Measurements from ENCODE around the gene DPYSL3. TPM values are rescaled to one million over a fixed set of nuclear protein-coding genes. Genes with fewer than 3 reads are reported as not detected.

Gene DPYSL3
- total and polyA plus RNA-seq, 5 experiments from 2014 or later, result not detected

- Mint-ChIP-seq H3K27me3 (peaks cover 13 to 42% (median 15%) of the 10 kb centered on the region in 5 donors), H3K27ac (no peak overlapping the region), H3K4me3 (no peak overlapping the region), H3K36me3 (peaks cover 0 to 12% (median 0%) of the 10 kb centered on the region in 3 donors), H3K9me3 (peaks cover 0 to 9% (median 0%) of the 10 kb centered on the region in 9 donors), H3K4me1 (peaks cover 0 to 13% (median 0%) of the 10 kb centered on the region in 4 donors)
- ATAC-seq (no peak), DNase-seq (no peak)
- POLR2A ChIA-PET, result no interaction called here
These were observed 27.8 kb downstream of the DPYSL3 start for GRCh38 chr5:147481874-147482705.

DNA sequence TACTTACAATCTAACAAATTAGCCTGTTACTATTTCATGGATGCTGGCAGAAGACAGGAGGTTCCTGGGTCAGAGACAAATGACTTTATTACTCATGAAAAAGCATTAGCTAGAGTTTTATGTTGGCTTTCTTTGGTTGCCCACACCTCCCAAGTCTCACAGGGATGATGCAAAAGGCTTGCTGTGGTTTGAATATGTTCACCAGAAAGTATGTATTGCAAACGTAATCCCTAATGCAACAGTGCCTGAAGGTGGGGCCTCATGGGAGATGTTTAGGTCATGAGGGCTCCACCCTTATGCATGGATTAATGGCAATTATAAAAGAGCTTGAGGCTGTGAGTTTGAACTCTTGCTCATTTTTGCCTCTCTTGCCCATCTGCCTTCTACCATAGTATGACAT, 28.5 kb downstream of the DPYSL3 start:
- H3K4me3 Mint-ChIP-seq, result no peak overlapping the region
- peaks cover 0 to 13% (median 0%) of the 10 kb centered on the region in 4 donors for H3K4me1 Mint-ChIP-seq
- H3K27ac Mint-ChIP-seq, result no peak overlapping the region
- peaks cover 0 to 10% (median 0%) of the 10 kb centered on the region in 9 donors for H3K9me3 Mint-ChIP-seq
- ATAC-seq, result no peak
- no peak for DNase-seq
- H3K36me3 Mint-ChIP-seq, result peaks cover 0 to 12% (median 0%) of the 10 kb centered on the region in 3 donors
- peaks cover 14 to 43% (median 15%) of the 10 kb centered on the region in 5 donors for H3K27me3 Mint-ChIP-seq
- POLR2A ChIA-PET, result no interaction called here

DNA sequence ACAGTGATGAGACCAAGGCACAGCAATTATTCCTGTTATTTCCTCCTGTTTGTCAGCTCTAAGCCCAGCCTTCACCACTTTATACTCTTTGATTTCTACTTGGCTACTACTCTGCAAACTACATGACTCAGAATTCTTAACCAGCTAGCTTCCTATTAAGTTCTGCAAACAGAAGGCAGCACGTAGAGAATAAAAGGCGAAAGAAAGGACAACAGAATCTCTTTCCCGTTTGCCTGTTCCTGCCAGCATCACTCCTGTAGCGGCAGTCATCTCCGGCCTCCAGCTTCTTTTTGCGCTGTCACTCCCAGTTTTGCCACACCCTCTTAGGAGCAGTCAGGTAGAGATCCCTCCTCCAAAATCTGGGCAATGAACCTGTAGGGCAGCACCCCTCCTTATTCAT, 29.9 kb downstream of the DPYSL3 start:
- no peak for DNase-seq
- POLR2A ChIA-PET, result no interaction called here
- H3K4me1 Mint-ChIP-seq, result peaks cover 0 to 13% (median 0%) of the 10 kb centered on the region in 4 donors
- H3K27me3 Mint-ChIP-seq, result peaks cover 9 to 43% (median 13%) of the 10 kb centered on the region in 5 donors
- ATAC-seq, result no peak
- no peak overlapping the region for H3K27ac Mint-ChIP-seq
- H3K36me3 Mint-ChIP-seq, result peaks cover 0 to 6% (median 0%) of the 10 kb centered on the region in 3 donors
- H3K9me3 Mint-ChIP-seq, result peaks cover 0 to 4% (median 0%) of the 10 kb centered on the region in 9 donors
- no peak overlapping the region for H3K4me3 Mint-ChIP-seq

DNA sequence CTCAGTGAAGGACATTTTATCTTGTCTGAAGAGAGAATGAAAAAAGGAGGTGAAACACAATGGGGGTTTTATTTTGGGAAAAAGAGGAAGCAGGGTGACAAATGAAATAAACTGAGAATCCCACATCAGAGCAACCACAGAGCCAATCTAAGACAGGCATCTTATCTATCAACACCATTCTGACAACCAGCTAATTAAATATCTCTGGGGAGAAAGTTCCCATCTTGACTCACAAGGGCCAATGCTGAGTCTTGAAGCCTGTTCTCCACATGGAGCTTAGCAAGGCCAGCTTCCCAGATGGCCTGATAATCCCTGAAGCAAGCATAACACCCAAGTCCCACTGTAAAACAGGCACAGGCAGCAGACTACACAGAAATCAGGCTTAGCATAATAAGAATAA, 30.4 kb downstream of the DPYSL3 start:
- Mint-ChIP-seq H3K27me3 (peaks cover 9 to 43% (median 13%) of the 10 kb centered on the region in 5 donors), H3K4me1 (peaks cover 0 to 13% (median 0%) of the 10 kb centered on the region in 4 donors), H3K27ac (no peak overlapping the region), H3K9me3 (peaks cover 0 to 4% (median 0%) of the 10 kb centered on the region in 9 donors), H3K36me3 (peaks cover 0 to 6% (median 0%) of the 10 kb centered on the region in 3 donors), H3K4me3 (no peak overlapping the region)
- POLR2A ChIA-PET, result no interaction called here
- ATAC-seq (no peak), DNase-seq (no peak)

DNA sequence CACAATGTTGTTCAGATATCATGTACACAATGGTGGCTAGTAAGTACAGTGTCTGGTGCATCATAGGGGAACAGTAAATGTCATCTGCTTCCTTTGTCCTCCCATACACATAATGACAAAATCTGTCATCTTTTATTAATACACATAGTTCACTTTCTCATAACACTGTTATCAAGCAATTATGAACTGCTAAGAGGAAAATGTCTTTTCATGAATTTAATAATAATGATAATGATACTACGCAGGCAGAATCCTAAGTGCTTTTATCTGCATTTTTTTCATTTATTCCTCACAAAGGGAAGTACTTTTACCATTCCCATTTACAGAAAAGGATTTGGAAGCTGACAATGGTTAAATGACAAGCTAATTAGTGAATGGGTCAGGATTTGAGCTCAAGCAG, 35.7 kb downstream of the DPYSL3 start:
- H3K27me3 Mint-ChIP-seq, result peaks cover 9 to 36% (median 15%) of the 10 kb centered on the region in 5 donors
- ATAC-seq, result no peak
- H3K27ac Mint-ChIP-seq, result no peak overlapping the region
- H3K4me3 Mint-ChIP-seq, result no peak overlapping the region
- no peak for DNase-seq
- POLR2A ChIA-PET, result no interaction called here
- H3K9me3 Mint-ChIP-seq, result peaks cover 0 to 3% (median 0%) of the 10 kb centered on the region in 9 donors
- no peaks in the 10 kb centered on the region for H3K4me1 Mint-ChIP-seq
- no peaks in the 10 kb centered on the region for H3K36me3 Mint-ChIP-seq

- Mint-ChIP-seq H3K36me3 (no peaks in the 10 kb centered on the region), H3K27ac (no peak overlapping the region), H3K27me3 (peaks cover 7 to 23% (median 15%) of the 10 kb centered on the region in 5 donors), H3K9me3 (peaks cover 0 to 3% (median 0%) of the 10 kb centered on the region in 9 donors), H3K4me1 (no peaks in the 10 kb centered on the region), H3K4me3 (no peak overlapping the region)
- ATAC-seq (no peak), DNase-seq (no peak)
- POLR2A ChIA-PET, result no interaction called here
These were observed 37.0 kb downstream of the DPYSL3 start for GRCh38 chr5:147472664-147473475.

- Mint-ChIP-seq H3K27me3 (peaks cover 2 to 16% (median 9%) of the 10 kb centered on the region in 5 donors), H3K4me1 (no peaks in the 10 kb centered on the region), H3K4me3 (no peak overlapping the region), H3K36me3 (no peaks in the 10 kb centered on the region), H3K27ac (no peak overlapping the region), H3K9me3 (no peaks in the 10 kb centered on the region)
- no peak for DNase-seq
- no peak for ATAC-seq
- POLR2A ChIA-PET, result no interaction called here
These were observed 41.8 kb downstream of the DPYSL3 start for GRCh38 chr5:147467973-147468508.

DNA sequence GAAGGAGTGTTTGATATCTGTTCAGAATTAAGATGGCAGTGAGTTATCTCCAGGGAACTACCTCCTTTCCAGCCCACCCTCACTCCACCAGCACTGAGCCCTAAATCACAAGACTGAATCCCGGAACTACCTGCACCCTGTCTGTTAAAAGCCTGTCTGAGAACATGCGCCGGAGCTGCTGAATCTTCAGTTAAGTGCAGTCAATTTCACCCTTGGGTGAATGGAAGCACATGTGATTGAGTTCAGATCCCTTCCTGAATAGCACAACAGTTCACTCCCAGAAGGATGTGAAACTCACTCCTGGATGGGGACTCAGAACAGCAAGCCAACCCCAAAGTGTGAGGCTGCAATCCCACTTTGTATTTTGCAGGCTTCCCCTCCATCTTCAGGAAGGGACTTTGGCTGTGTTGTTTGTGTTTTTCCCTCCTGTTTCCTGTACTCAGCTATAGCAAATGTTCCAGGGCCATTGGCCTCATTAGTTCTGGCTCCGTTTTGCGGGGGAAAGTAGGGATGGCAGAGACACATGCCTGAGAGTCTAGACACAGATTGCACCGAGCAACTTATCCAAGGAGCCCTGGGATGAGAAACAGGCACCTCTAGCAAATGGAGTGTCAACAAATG, 43.4 kb downstream of the DPYSL3 start:
- no peak for ATAC-seq
- H3K27me3 Mint-ChIP-seq, result peaks cover 2 to 15% (median 9%) of the 10 kb centered on the region in 5 donors
- no peaks in the 10 kb centered on the region for H3K4me1 Mint-ChIP-seq
- H3K36me3 Mint-ChIP-seq, result no peaks in the 10 kb centered on the region
- no peak overlapping the region for H3K27ac Mint-ChIP-seq
- no peaks in the 10 kb centered on the region for H3K9me3 Mint-ChIP-seq
- POLR2A ChIA-PET, result no interaction called here
- no peak for DNase-seq
- no peak overlapping the region for H3K4me3 Mint-ChIP-seq

DNA sequence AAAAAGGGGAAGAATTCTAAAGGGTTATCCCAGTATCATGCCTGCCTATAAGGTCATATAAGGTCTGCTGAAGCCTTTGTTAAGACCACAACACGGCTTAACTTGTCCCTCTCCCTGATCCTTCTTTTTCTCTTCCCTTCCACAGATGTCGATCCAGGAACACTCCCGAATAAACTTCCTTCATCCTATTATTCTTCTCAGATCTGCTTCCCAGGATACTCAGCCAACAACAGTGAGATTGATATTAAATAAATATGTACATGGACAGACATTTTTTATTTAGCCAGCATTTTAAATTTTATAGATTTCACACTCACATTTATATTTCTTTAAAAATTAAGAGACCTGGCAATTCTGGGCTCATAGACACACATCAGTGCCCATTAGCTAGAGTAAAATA, 44.1 kb downstream of the DPYSL3 start:
- Mint-ChIP-seq H3K36me3 (no peaks in the 10 kb centered on the region), H3K4me3 (no peak overlapping the region), H3K9me3 (no peaks in the 10 kb centered on the region), H3K27me3 (peaks cover 2 to 16% (median 6%) of the 10 kb centered on the region in 5 donors), H3K27ac (no peak overlapping the region), H3K4me1 (no peaks in the 10 kb centered on the region)
- POLR2A ChIA-PET, result no interaction called here
- no peak for DNase-seq
- ATAC-seq, result no peak

DNA sequence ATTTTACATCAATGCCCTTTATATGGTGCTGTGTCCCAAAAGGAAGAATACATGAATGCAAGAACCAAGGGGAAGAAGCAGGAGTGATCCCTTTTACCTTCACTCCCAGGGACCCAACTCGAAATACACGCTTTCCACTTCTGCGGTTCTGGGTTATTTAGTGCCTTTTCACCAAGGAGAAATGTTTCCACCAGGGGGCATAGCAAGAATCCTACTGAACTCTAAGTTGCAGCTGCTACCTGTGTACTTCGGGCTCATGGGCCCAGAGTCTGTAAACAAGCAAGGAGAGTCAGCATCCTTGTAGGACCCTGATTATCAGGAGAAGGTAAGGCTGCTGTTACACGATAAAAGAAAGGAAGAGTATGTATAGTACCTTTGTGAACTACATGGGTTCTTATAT, 45.7 kb downstream of the DPYSL3 start:
- H3K36me3 Mint-ChIP-seq, result peaks cover 0 to 6% (median 0%) of the 10 kb centered on the region in 3 donors
- H3K27ac Mint-ChIP-seq, result no peak overlapping the region
- peaks cover 0 to 2% (median 0%) of the 10 kb centered on the region in 9 donors for H3K9me3 Mint-ChIP-seq
- POLR2A ChIA-PET, result no interaction called here
- H3K4me3 Mint-ChIP-seq, result no peak overlapping the region
- DNase-seq (no peak), ATAC-seq (no peak)
- H3K4me1 Mint-ChIP-seq, result no peaks in the 10 kb centered on the region
- peaks cover 3 to 20% (median 14%) of the 10 kb centered on the region in 5 donors for H3K27me3 Mint-ChIP-seq

GRCh38 chr5:147461915-147462314, 48.0 kb downstream of the DPYSL3 start:
- ATAC-seq (no peak), DNase-seq (no peak)
- no peaks in the 10 kb centered on the region for H3K4me1 Mint-ChIP-seq
- no peak overlapping the region for H3K4me3 Mint-ChIP-seq
- H3K27ac Mint-ChIP-seq, result no peak overlapping the region
- H3K27me3 Mint-ChIP-seq, result peaks cover 14 to 42% (median 28%) of the 10 kb centered on the region in 5 donors
- H3K36me3 Mint-ChIP-seq, result peaks cover 0 to 6% (median 0%) of the 10 kb centered on the region in 3 donors
- POLR2A ChIA-PET, result no interaction called here
- peaks cover 0 to 2% (median 0%) of the 10 kb centered on the region in 9 donors for H3K9me3 Mint-ChIP-seq

GRCh38 chr5:147460380-147460779, 49.5 kb downstream of the DPYSL3 start:
- H3K4me1 Mint-ChIP-seq, result no peaks in the 10 kb centered on the region
- H3K36me3 Mint-ChIP-seq, result peaks cover 0 to 6% (median 0%) of the 10 kb centered on the region in 3 donors
- peaks cover 0 to 2% (median 0%) of the 10 kb centered on the region in 9 donors for H3K9me3 Mint-ChIP-seq
- H3K4me3 Mint-ChIP-seq, result no peak overlapping the region
- H3K27ac Mint-ChIP-seq, result no peak overlapping the region
- POLR2A ChIA-PET, result no interaction called here
- no peak for ATAC-seq
- H3K27me3 Mint-ChIP-seq, result peaks cover 27 to 57% (median 32%) of the 10 kb centered on the region in 5 donors
- DNase-seq, result no peak

Measured in naive thymus-derived CD8-positive, alpha-beta T cell (primary cell).